ENCODE results near the gene DNMT1. TPM values are rescaled to one million over a fixed set of nuclear protein-coding genes. Genes with fewer than 3 reads are reported as not detected.

DNMT1 gene
- total RNA-seq, 2 donors from 2014 or later, result 322 to 576 TPM

- H3K9me3 Mint-ChIP-seq, result no peaks in the 10 kb centered on the region
- peaks cover 4% of the 10 kb centered on the region in 2 donors for H3K4me1 Mint-ChIP-seq (ENCODE audit: low read depth in 2 of 2)
- no peaks in the 10 kb centered on the region for H3K27me3 Mint-ChIP-seq
- peaks cover 5% of the 10 kb centered on the region for H3K36me3 Mint-ChIP-seq
- no peak overlapping the region for H3K27ac Mint-ChIP-seq
- DNase-seq (ENCODE audit: low spot score) (no peak), ATAC-seq (peak in 1 of 2 donors; percentile 37)
- no peak overlapping the region for H3K4me3 Mint-ChIP-seq
These were observed 56.7 kb downstream of the DNMT1 start for GRCh38 chr19:10137751-10138682.

- H3K27ac Mint-ChIP-seq, result no peak overlapping the region
- ATAC-seq (no peak), DNase-seq (ENCODE audit: low spot score) (no peak)
- no peaks in the 10 kb centered on the region for H3K9me3 Mint-ChIP-seq
- H3K4me3 Mint-ChIP-seq, result no peak overlapping the region
- H3K27me3 Mint-ChIP-seq, result no peaks in the 10 kb centered on the region
- peaks cover 5% of the 10 kb centered on the region for H3K36me3 Mint-ChIP-seq
- H3K4me1 Mint-ChIP-seq (ENCODE audit: low read depth in 2 of 2), result peaks cover 0 to 3% of the 10 kb centered on the region in 2 donors
These were observed 57.8 kb downstream of the DNMT1 start for GRCh38 chr19:10136936-10137335.

- ATAC-seq (peak; percentile 15 to 21), DNase-seq (ENCODE audit: low spot score) (no peak)
- Mint-ChIP-seq H3K27ac (no peak overlapping the region), H3K4me3 (no peak overlapping the region), H3K27me3 (no peaks in the 10 kb centered on the region), H3K9me3 (no peaks in the 10 kb centered on the region), H3K4me1 (ENCODE audit: low read depth in 2 of 2) (peaks cover 0 to 3% of the 10 kb centered on the region in 2 donors), H3K36me3 (peaks cover 10% of the 10 kb centered on the region)
These were observed 59.0 kb downstream of the DNMT1 start for GRCh38 chr19:10135551-10136334.

GRCh38 chr19:10134040-10134439 lies 60.7 kb downstream of the DNMT1 start:
- H3K9me3 Mint-ChIP-seq, result no peaks in the 10 kb centered on the region
- DNase-seq (ENCODE audit: low spot score), result no peak
- H3K36me3 Mint-ChIP-seq, result peaks cover 10% of the 10 kb centered on the region
- ATAC-seq, result no peak
- no peak overlapping the region for H3K27ac Mint-ChIP-seq
- no peaks in the 10 kb centered on the region for H3K27me3 Mint-ChIP-seq
- H3K4me1 Mint-ChIP-seq (ENCODE audit: low read depth in 2 of 2), result peaks cover 0 to 3% of the 10 kb centered on the region in 2 donors
- no peak overlapping the region for H3K4me3 Mint-ChIP-seq

- Mint-ChIP-seq H3K27ac (no peak overlapping the region), H3K27me3 (no peaks in the 10 kb centered on the region), H3K4me3 (no peak overlapping the region), H3K4me1 (ENCODE audit: low read depth in 2 of 2) (peaks cover 0 to 3% of the 10 kb centered on the region in 2 donors), H3K9me3 (no peaks in the 10 kb centered on the region), H3K36me3 (peaks cover 10% of the 10 kb centered on the region)
- ATAC-seq (no peak), DNase-seq (ENCODE audit: low spot score) (no peak)
These were observed 61.2 kb downstream of the DNMT1 start for GRCh38 chr19:10133596-10133995.

- Mint-ChIP-seq H3K9me3 (no peaks in the 10 kb centered on the region), H3K4me3 (no peak overlapping the region), H3K27me3 (no peaks in the 10 kb centered on the region), H3K36me3 (peaks cover 10% of the 10 kb centered on the region), H3K27ac (peak overlapping the region in 1 of 2 donors; percentile 66), H3K4me1 (ENCODE audit: low read depth in 2 of 2) (peaks cover 0 to 3% of the 10 kb centered on the region in 2 donors)
- ATAC-seq (no peak), DNase-seq (ENCODE audit: low spot score) (no peak)
These were observed 61.8 kb downstream of the DNMT1 start for GRCh38 chr19:10132905-10133304.

GRCh38 chr19:10126213-10126639 lies 68.5 kb downstream of the DNMT1 start:
- DNase-seq (ENCODE audit: low spot score) (no peak), ATAC-seq (no peak)
- H3K9me3 Mint-ChIP-seq, result no peaks in the 10 kb centered on the region
- H3K4me1 Mint-ChIP-seq (ENCODE audit: low read depth in 2 of 2), result no peaks in the 10 kb centered on the region
- H3K4me3 Mint-ChIP-seq, result no peak overlapping the region
- no peaks in the 10 kb centered on the region for H3K27me3 Mint-ChIP-seq
- H3K27ac Mint-ChIP-seq, result no peak overlapping the region
- no peaks in the 10 kb centered on the region for H3K36me3 Mint-ChIP-seq

- Mint-ChIP-seq H3K4me3 (no peak overlapping the region), H3K27ac (no peak overlapping the region), H3K9me3 (no peaks in the 10 kb centered on the region), H3K27me3 (no peaks in the 10 kb centered on the region), H3K36me3 (no peaks in the 10 kb centered on the region), H3K4me1 (ENCODE audit: low read depth in 2 of 2) (peaks cover 5 to 8% of the 10 kb centered on the region in 2 donors)
- ATAC-seq, result no peak
- no peak for DNase-seq (ENCODE audit: low spot score)
These were observed 70.3 kb downstream of the DNMT1 start for GRCh38 chr19:10124429-10124828.

- Mint-ChIP-seq H3K36me3 (peaks cover 6% of the 10 kb centered on the region), H3K27me3 (no peaks in the 10 kb centered on the region), H3K27ac (no peak overlapping the region), H3K9me3 (no peaks in the 10 kb centered on the region), H3K4me1 (ENCODE audit: low read depth in 2 of 2) (peaks cover 11 to 14% of the 10 kb centered on the region in 2 donors), H3K4me3 (no peak overlapping the region)
- ATAC-seq, result no peak
- DNase-seq (ENCODE audit: low spot score), result no peak
These were observed 72.7 kb downstream of the DNMT1 start for GRCh38 chr19:10122045-10122444.

GRCh38 chr19:10120538-10121189 lies 74.1 kb downstream of the DNMT1 start:
- peak overlapping the region; percentile 62 for H3K4me3 Mint-ChIP-seq
- H3K4me1 Mint-ChIP-seq (ENCODE audit: low read depth in 2 of 2), result peaks cover 20 to 23% of the 10 kb centered on the region in 2 donors
- no peak for DNase-seq (ENCODE audit: low spot score)

GRCh38 chr19:10118960-10119359 lies 75.8 kb downstream of the DNMT1 start:
- ATAC-seq (no peak), DNase-seq (ENCODE audit: low spot score) (no peak)
- Mint-ChIP-seq H3K27me3 (no peaks in the 10 kb centered on the region), H3K36me3 (peaks cover 6% of the 10 kb centered on the region), H3K4me3 (peak overlapping the region; percentile 100), H3K9me3 (no peaks in the 10 kb centered on the region), H3K27ac (peak overlapping the region; percentile 90 to 93), H3K4me1 (ENCODE audit: low read depth in 2 of 2) (peaks cover 26 to 28% of the 10 kb centered on the region in 2 donors)

More at GRCh38 chr19:10120538-10121189, 74.1 kb downstream of the DNMT1 start:
- no peaks in the 10 kb centered on the region for H3K27me3 Mint-ChIP-seq
- H3K9me3 Mint-ChIP-seq, result no peaks in the 10 kb centered on the region
- no peak for ATAC-seq
- no peak overlapping the region for H3K27ac Mint-ChIP-seq
- peaks cover 6% of the 10 kb centered on the region for H3K36me3 Mint-ChIP-seq

GRCh38 chr19:10116866-10117616 lies 77.7 kb downstream of the DNMT1 start:
- ATAC-seq, result no peak
- DNase-seq (ENCODE audit: low spot score), result no peak
- H3K4me1 Mint-ChIP-seq (ENCODE audit: low read depth in 2 of 2), result peaks cover 38 to 46% of the 10 kb centered on the region in 2 donors
- H3K27me3 Mint-ChIP-seq, result no peaks in the 10 kb centered on the region
- peaks cover 6% of the 10 kb centered on the region for H3K36me3 Mint-ChIP-seq
- H3K9me3 Mint-ChIP-seq, result no peaks in the 10 kb centered on the region
- H3K27ac Mint-ChIP-seq, result peak overlapping the region; percentile 81
- H3K4me3 Mint-ChIP-seq, result no peak overlapping the region
